H9 (cell line): ENCODE results near the gene PRKAR1A. TPM values are rescaled to one million over a fixed set of nuclear protein-coding genes. Genes with fewer than 3 reads are reported as not detected.

Source experiments
- DNase-seq: peaks from one replicate; pipeline ENCODE4 v3.0.0-alpha.2; 2017
- H2AFZ ChIP-seq: one replicate; pipeline ENCODE4 v1.6.1; 2013; ENCODE audit warnings: mild to moderate bottlenecking, low read length, control low read depth, moderate library complexity
- H2AK5ac ChIP-seq: 2 replicates; pipeline ENCODE4 v1.6.1; 2013; ENCODE audit warnings: low read length, control low read depth, mixed read lengths; ENCODE audit not compliant: insufficient read length
- H2BK120ac ChIP-seq: one replicate; pipeline ENCODE4 v1.6.1; 2013; ENCODE audit warnings: low read depth, mild to moderate bottlenecking, low read length, control low read depth, inconsistent platforms; ENCODE audit not compliant: poor library complexity, severe bottlenecking
- H2BK12ac ChIP-seq: 2 replicates; pipeline ENCODE4 v1.6.1; 2013; ENCODE audit warnings: low read length, control low read depth, mixed read lengths, low read depth; ENCODE audit not compliant: insufficient read length
- H2BK15ac ChIP-seq: 2 replicates; pipeline ENCODE4 v1.6.1; 2013; ENCODE audit warnings: low read depth, low read length, control low read depth
- H2BK20ac ChIP-seq: one replicate; pipeline ENCODE4 v1.6.1; 2013; ENCODE audit warnings: low read depth, mild to moderate bottlenecking, low read length, control low read depth, inconsistent platforms; ENCODE audit not compliant: poor library complexity, severe bottlenecking
- H2BK5ac ChIP-seq: 2 replicates; pipeline ENCODE4 v1.6.1; 2013; ENCODE audit warnings: low read length, control low read depth, mixed read lengths; ENCODE audit not compliant: insufficient read length
- H3K14ac ChIP-seq: 2 replicates; pipeline ENCODE4 v1.6.1; 2013; ENCODE audit warnings: low read length, control low read depth; ENCODE audit not compliant: insufficient read depth
- H3K18ac ChIP-seq: 2 replicates; pipeline ENCODE4 v1.6.1; 2013; ENCODE audit warnings: low read depth, mild to moderate bottlenecking, mixed read lengths, low read length, control low read depth; ENCODE audit not compliant: insufficient read length
- H3K23ac ChIP-seq: 2 replicates; pipeline ENCODE4 v1.6.1; 2013; ENCODE audit warnings: low read length, control low read depth, mixed read lengths, low read depth; ENCODE audit not compliant: insufficient read length
- H3K23me2 ChIP-seq: 2 replicates; pipeline ENCODE4 v1.6.1; 2013; ENCODE audit warnings: low read depth, mild to moderate bottlenecking, mixed read lengths, low read length, control low read depth; ENCODE audit not compliant: insufficient read length, poor library complexity, severe bottlenecking
- H3K27ac ChIP-seq: 2 replicates; pipeline ENCODE4 v1.5.1; 2013; ENCODE audit warnings: low read length, control low read depth, mixed read lengths, low read depth; ENCODE audit not compliant: insufficient read length
- H3K27me3 ChIP-seq: 2 replicates; pipeline ENCODE4 v1.6.1; 2013; ENCODE audit warnings: low read length, control low read depth, inconsistent platforms; ENCODE audit not compliant: insufficient read depth
- H3K4ac ChIP-seq: 2 replicates; pipeline ENCODE4 v1.6.1; 2013; ENCODE audit warnings: low read depth, mild to moderate bottlenecking, control low read depth, inconsistent platforms, low read length, moderate library complexity
- H3K4me1 ChIP-seq: 2 replicates; pipeline ENCODE4 v1.6.1; 2013; ENCODE audit warnings: low read length, control low read depth, inconsistent platforms; ENCODE audit not compliant: insufficient read depth
- H3K4me2 ChIP-seq: 2 replicates; pipeline ENCODE4 v1.6.1; 2013; ENCODE audit warnings: low read length, control low read depth, mixed read lengths; ENCODE audit not compliant: insufficient read length, insufficient read depth
- H3K56ac ChIP-seq: 2 replicates; pipeline ENCODE4 v1.6.1; 2013; ENCODE audit warnings: low read depth, mild to moderate bottlenecking, mixed read lengths, low read length, control low read depth; ENCODE audit not compliant: insufficient read length
- H3K79me1 ChIP-seq: 2 replicates; pipeline ENCODE4 v1.6.1; 2013; ENCODE audit warnings: low read depth, mild to moderate bottlenecking, moderate library complexity, low read length, control low read depth, inconsistent platforms; ENCODE audit not compliant: insufficient read depth, poor library complexity, severe bottlenecking
- H3K79me2 ChIP-seq: 2 replicates; pipeline ENCODE4 v1.6.1; 2013; ENCODE audit warnings: low read length, control low read depth, inconsistent platforms; ENCODE audit not compliant: insufficient read depth
- H3K9ac ChIP-seq: 2 replicates; pipeline ENCODE4 v1.6.1; 2013; ENCODE audit warnings: low read length, control low read depth, mixed read lengths; ENCODE audit not compliant: insufficient read length; ENCODE audit errors: extremely low read depth
- H3K9me3 ChIP-seq: one replicate; pipeline ENCODE4 v1.6.1; 2013; ENCODE audit warnings: low read depth, low read length, inconsistent platforms; ENCODE audit not compliant: control insufficient read depth
- H3T11ph ChIP-seq: one replicate; pipeline ENCODE4 v1.6.1; 2013; ENCODE audit warnings: mild to moderate bottlenecking, low read length, control low read depth, inconsistent platforms
- H4K20me1 ChIP-seq: one replicate; pipeline ENCODE4 v1.6.1; 2013; ENCODE audit not compliant: control insufficient read depth, insufficient read length, insufficient read depth
- H4K5ac ChIP-seq: 2 replicates; pipeline ENCODE4 v1.6.1; 2013; ENCODE audit warnings: low read depth, mild to moderate bottlenecking, mixed read lengths, low read length, control low read depth; ENCODE audit not compliant: insufficient read length
- H4K8ac ChIP-seq: replicated peaks from 2 replicates; pipeline ENCODE4 v1.6.1; 2013; ENCODE audit warnings: low read length, control low read depth, mixed read lengths, low read depth; ENCODE audit not compliant: insufficient read length
- H4K91ac ChIP-seq: 2 replicates; pipeline ENCODE4 v1.6.1; 2013; ENCODE audit warnings: low read depth, mild to moderate bottlenecking, moderate library complexity, mixed read lengths, low read length, control low read depth; ENCODE audit not compliant: insufficient read length
- H3K27ac Mint-ChIP-seq, 3 experiments: 2 replicates in 2 of 3; 3 replicates in 1 of 3; pipeline ENCODE4 v1.8.0; 2020 to 2021; ENCODE audit warnings: mixed read lengths in 3 of 3, mild to moderate bottlenecking in 1 of 3, moderate library complexity in 1 of 3
- H3K27me3 Mint-ChIP-seq: 2 replicates; pipeline ENCODE4 v1.8.0; 2021; ENCODE audit warnings: low read depth, mild to moderate bottlenecking, moderate library complexity, mixed read lengths
- H3K36me3 Mint-ChIP-seq, 3 experiments: 2 replicates in 2 of 3; 3 replicates in 1 of 3; pipeline ENCODE4 v1.8.0; 2020 to 2021; ENCODE audit warnings: low read depth in 3 of 3, mixed read lengths in 3 of 3; ENCODE audit not compliant: insufficient read depth in 1 of 3
- H3K4me1 Mint-ChIP-seq, 2 experiments: 2 replicates each; pipeline ENCODE4 v1.8.0; 2020; ENCODE audit warnings: mixed read lengths in 2 of 2
- H3K4me3 Mint-ChIP-seq, 2 experiments: 2 replicates in 1 of 2; 3 replicates in 1 of 2; pipeline ENCODE4 v1.8.0; 2020 to 2021; ENCODE audit warnings: mild to moderate bottlenecking in 2 of 2, mixed read lengths in 2 of 2, moderate library complexity in 1 of 2
- H3K9me3 Mint-ChIP-seq, 2 experiments: 2 replicates in 1 of 2; 3 replicates in 1 of 2; pipeline ENCODE4 v1.8.0; 2020; ENCODE audit warnings: mild to moderate bottlenecking in 2 of 2, mixed read lengths in 2 of 2, moderate library complexity in 1 of 2
- CTCF ChIP-seq: fragments of 200-600 bp; sonication (generic); conservative IDR thresholded peaks from 3 replicates; pipeline ENCODE4 v1.8.0; 2021; ENCODE audit warnings: antibody characterized with exemption, mild to moderate bottlenecking
- WGBS: extraction: QIAGEN DNeasy Blood & Tissue Kit; methylation state at CpG from one replicate; pipeline ENCODE4 v1.1.7; 2013; ENCODE audit warnings: missing lambda C conversion rate, low lambda C conversion rate, mixed read lengths; ENCODE audit not compliant: insufficient read length; ENCODE audit errors: extremely low coverage; 5-methylcytosine and 5-hydroxymethylcytosine counted together
- total RNA-seq: library from RNA; stranded (reverse); gene quantifications from 2 replicates; pipeline ENCODE4 v1.2.1, GENCODE V29; 2021

PRKAR1A gene
- total RNA-seq, 1 experiment from 2014 or later = 171 TPM

- Histone ChIP-seq H3K4me1 (no peaks in the 10 kb centered on the region; the same call in 1 of the 2 replicates), H2AK5ac (no peak overlapping the region), H4K20me1 (no peaks in the 10 kb centered on the region), H3K18ac (no peak overlapping the region), H3K27ac (no peak overlapping the region), H3K79me2 (peaks cover 11% of the 10 kb centered on the region; the same call in 1 of the 2 replicates), H2AFZ (no peak overlapping the region), H3K23me2 (peaks cover 9% of the 10 kb centered on the region), H3K4me2 (no peak overlapping the region), H3K4ac (no peak overlapping the region), H3K23ac (no peak overlapping the region), H3K79me1 (no peaks in the 10 kb centered on the region), H3K14ac (no peak overlapping the region), H3K27me3 (no peaks in the 10 kb centered on the region), H2BK120ac (no peak overlapping the region), H3K9me3 (no peaks in the 10 kb centered on the region), H2BK15ac (no peak overlapping the region), H2BK20ac (no peak overlapping the region), H3T11ph (no peak overlapping the region), H3K56ac (no peak overlapping the region), H4K91ac (no peak overlapping the region), H4K8ac (no peak overlapping the region), H4K5ac (no peak overlapping the region), H2BK12ac (no peak overlapping the region), H3K9ac (no peak overlapping the region), H2BK5ac (no peak overlapping the region)
- Mint-ChIP-seq H3K27me3 (no peaks in the 10 kb centered on the region), H3K9me3 (no peaks in the 10 kb centered on the region), H3K27ac (no peak overlapping the region), H3K4me3 (no peak overlapping the region), H3K4me1 (peaks cover 32 to 42% of the 10 kb centered on the region in 2 experiments), H3K36me3 (peaks cover 0 to 4% (median 1%) of the 10 kb centered on the region in 3 experiments; a peak in 4 of 7 replicates)
- no CpG with 5 or more reads among the region's 9 CpGs for WGBS
- TF ChIP-seq CTCF = no peak
- DNase-seq = no peak
Observed at GRCh38 chr17:68509141-68510057, 2.8 kb upstream of the PRKAR1A start.
